GM12878 (cell line): ENCODE measurements around the gene MEGF11. TPM values are rescaled to one million over a fixed set of nuclear protein-coding genes. Genes with fewer than 3 reads are reported as not detected.

Source experiments
- ATAC-seq: fragments of 200-7000 bp; cut with Tn5 transposase; 3 replicates; pipeline ENCODE4 v1.9.1; 2020; ENCODE audit warnings: mild to moderate bottlenecking, moderate library complexity
- BruUV-seq: library from RNA; stranded (reverse); fragments of 400-500 nt; replicated peaks from 2 replicates; lab custom pipeline; 2021; lab: Mats Ljungman, UMichigan
- CTCF ChIA-PET: fragments of 300-600 bp; sonication (Branson Sonifier 250); formaldehyde crosslinking; extraction: SDS; loops from one replicate; lab custom pipeline; 2021; ENCODE audit warnings: inconsistent platforms; lab: Yijun Ruan, JAX
- POLR2A ChIA-PET: fragments of 350-600 bp; formaldehyde crosslinking; extraction: SDS; loops from one replicate; lab custom pipeline; 2021; ENCODE audit warnings: inconsistent platforms; lab: Charles Lee
- RAD21 ChIA-PET: fragments of 300-600 bp; sonication (Branson Sonifier 250); formaldehyde crosslinking; loops from one replicate; lab custom pipeline; 2023; ENCODE audit warnings: antibody characterized with exemption; ENCODE audit not compliant: unreplicated experiment; lab: Charles Lee
- SMC1A ChIA-PET: fragments of 300-600 bp; sonication (Branson Sonifier 250); formaldehyde crosslinking; loops from one replicate; lab custom pipeline; 2023; ENCODE audit not compliant: unreplicated experiment, uncharacterized antibody; lab: Charles Lee
- DNase-seq: peaks from one replicate; pipeline ENCODE4 v3.0.0-alpha.2; 2011; ENCODE audit warnings: low read depth, low spot score
- FAIRE-seq: peaks from 3 replicates; lab custom pipeline; 2011; peaks lifted over from hg19 to GRCh38; lab: Jason Lieb, UNC
- H2AFZ ChIP-seq: 2 replicates; pipeline ENCODE4 v1.6.0; 2011; ENCODE audit warnings: low read depth, low read length, control low read depth; ENCODE audit not compliant: control insufficient read depth
- H3K27ac ChIP-seq: 2 replicates; pipeline ENCODE4 v1.5.1; 2011; ENCODE audit warnings: control low read depth; ENCODE audit not compliant: control insufficient read depth, insufficient read depth
- H3K27me3 ChIP-seq, 2 experiments: replicated peaks in 1 of 2; 2 replicates each; pipeline versions ENCODE4 v1.6.0 to v1.6.1; 2011; ENCODE audit warnings: low read length in 1 of 2; ENCODE audit not compliant: control insufficient read depth in 2 of 2, insufficient read depth in 2 of 2
- H3K36me3 ChIP-seq, 2 experiments: 2 replicates each; pipeline ENCODE4 v1.5.1; 2011; ENCODE audit warnings: low read length in 1 of 2; ENCODE audit not compliant: control insufficient read depth in 2 of 2, insufficient read depth in 2 of 2
- H3K4me1 ChIP-seq: 2 replicates; pipeline ENCODE4 v1.6.1; 2011; ENCODE audit warnings: mild to moderate bottlenecking, low read length, moderate library complexity, mixed read lengths; ENCODE audit not compliant: control insufficient read depth, insufficient read depth
- H3K4me2 ChIP-seq: 2 replicates; pipeline ENCODE4 v1.6.0; 2011; ENCODE audit warnings: control low read depth; ENCODE audit not compliant: control insufficient read depth, insufficient read depth
- H3K4me3 ChIP-seq: fragments of 200-600 bp; sonication (generic); 2 replicates; pipeline ENCODE4 v1.5.1; 2016
- H3K79me2 ChIP-seq: 2 replicates; pipeline ENCODE4 v1.6.0; 2011; ENCODE audit warnings: low read length; ENCODE audit not compliant: control insufficient read depth, insufficient read depth
- H3K9ac ChIP-seq: 2 replicates; pipeline ENCODE4 v1.8.0; 2011; ENCODE audit warnings: low read length, control low read depth, mixed read lengths; ENCODE audit not compliant: control insufficient read depth, insufficient read depth
- H3K9me3 ChIP-seq: replicated peaks from 3 replicates; pipeline ENCODE4 v1.5.1; 2011; ENCODE audit warnings: mild to moderate bottlenecking, low read length; ENCODE audit not compliant: control insufficient read depth, insufficient read depth
- H4K20me1 ChIP-seq: 2 replicates; pipeline ENCODE4 v1.6.0; 2011; ENCODE audit not compliant: control insufficient read depth, insufficient read depth
- E4F1 ChIP-seq: fragments of 450-650 bp; IDR thresholded peaks from 2 replicates; pipeline ENCODE4 v1.6.1; 2018; ENCODE audit warnings: borderline replicate concordance, mild to moderate bottlenecking; ENCODE audit not compliant: partially characterized antibody
- FOXK2 ChIP-seq: fragments of 450-650 bp; IDR thresholded peaks from 2 replicates; pipeline ENCODE4 v1.6.1; 2017; ENCODE audit warnings: mild to moderate bottlenecking, moderate library complexity
- GABPA ChIP-seq: IDR thresholded peaks from 2 replicates; pipeline ENCODE4 v1.6.1; 2014; ENCODE audit warnings: antibody characterized with exemption, low read depth, mild to moderate bottlenecking, inconsistent platforms
- LARP7 ChIP-seq: fragments of 450-650 bp; IDR thresholded peaks from 2 replicates; pipeline ENCODE4 v1.6.1; 2017; ENCODE audit warnings: mild to moderate bottlenecking
- NFXL1 ChIP-seq: fragments of 450-650 bp; IDR thresholded peaks from 2 replicates; pipeline ENCODE4 v1.6.1; 2017; ENCODE audit warnings: antibody characterized with exemption, mild to moderate bottlenecking, borderline replicate concordance
- NFYB ChIP-seq: IDR thresholded peaks from 2 replicates; pipeline ENCODE4 v1.6.1; 2011; ENCODE audit warnings: low read depth, mild to moderate bottlenecking, low read length, improper control_type of control experiment, moderate library complexity; ENCODE audit not compliant: insufficient read depth
- PML ChIP-seq: IDR thresholded peaks from 2 replicates; pipeline ENCODE4 v1.6.1; 2012; ENCODE audit warnings: low read length, inconsistent platforms
- POU2F2 ChIP-seq: IDR thresholded peaks from 3 replicates; pipeline ENCODE4 v1.6.1; 2011; ENCODE audit warnings: low read depth, mild to moderate bottlenecking, low read length, borderline replicate concordance
- PRDM15 ChIP-seq: fragments of 450-650 bp; formaldehyde crosslinking; IDR thresholded peaks from 2 replicates; pipeline ENCODE4 v1.4.0; 2020; ENCODE audit warnings: mild to moderate bottlenecking, moderate library complexity
- RAD51 ChIP-seq: fragments of 450-650 bp; IDR thresholded peaks from 2 replicates; pipeline ENCODE4 v1.6.1; 2016; ENCODE audit warnings: moderate library complexity, mild to moderate bottlenecking, inconsistent platforms
- SREBF2 ChIP-seq: IDR thresholded peaks from 2 replicates; pipeline ENCODE4 v1.6.1; 2012; ENCODE audit warnings: mild to moderate bottlenecking, low read length
- TCF3 ChIP-seq: IDR thresholded peaks from 2 replicates; pipeline ENCODE4 v1.6.1; 2012; ENCODE audit warnings: low read depth, mild to moderate bottlenecking, low read length, borderline replicate concordance; ENCODE audit not compliant: insufficient read depth
- ZBTB33 ChIP-seq: fragments of 450-650 bp; IDR thresholded peaks from 2 replicates; pipeline ENCODE4 v1.6.1; 2017; ENCODE audit warnings: mild to moderate bottlenecking
- ZNF217 ChIP-seq: fragments of 450-650 bp; IDR thresholded peaks from 2 replicates; pipeline ENCODE4 v1.6.1; 2017; ENCODE audit warnings: antibody characterized with exemption, mild to moderate bottlenecking
- WGBS: methylation state at CpG from one replicate; pipeline ENCODE4 v1.1.6; 2016; ENCODE audit warnings: low lambda C conversion rate; ENCODE audit not compliant: insufficient replicate concordance, insufficient coverage; ENCODE audit errors: missing lambda C conversion rate; 5-methylcytosine and 5-hydroxymethylcytosine counted together
- in situ Hi-C: fragments of 300-500 bp; cut with MboI; formaldehyde crosslinking; loops from 9 replicates; pipeline ENCODE4 v1.14.3; 2018; ENCODE audit warnings: mixed read lengths
- intact Hi-C: fragments of 100-400 bp; cut with micrococcal nuclease; formaldehyde crosslinking; loops from one replicate; pipeline ENCODE4 v1.14.2; 2022; ENCODE audit not compliant: unreplicated experiment
- polyA plus RNA-seq, 11 experiments: library from polyadenylated mRNA; depleted of rRNA in 4 of 11; unstranded in 6 of 11; stranded (reverse) in 5 of 11; fragments of >200 nt; fragmentation: Nextera tagmentation in 4 of 11; fragmentation: Illumina TruSeq in 1 of 11; extraction: Ambion mirVana in 4 of 11; extraction: Trizol in 1 of 11; gene quantifications; 1 replicate in 1 of 11; 2 replicates in 10 of 11; pipeline versions ENCODE4 v1.2.1 to v1.2.3, GENCODE V29; 2011 to 2016; ENCODE audit warnings: inconsistent platforms in 2 of 11, missing spikeins in 2 of 11, low read depth in 1 of 11
- total RNA-seq, 4 experiments: library from RNA; depleted of rRNA in 3 of 4; stranded (reverse); fragments of >200 nt in 3 of 4; fragmentation: Illumina TruSeq in 1 of 4; extraction: Trizol in 1 of 4; gene quantifications; 2 replicates each; pipeline versions ENCODE4 v1.2.1 to v1.2.3, GENCODE V29; 2013 to 2021

MEGF11 gene
- total and polyA plus RNA-seq, 10 of the 15 experiments (the other 5 are each of a cell fraction or from before 2014, with no cell fraction given) = 0.03 to 1.7 (median 0.49) TPM

GRCh38 chr15:66001717-66002426 is 251.7 kb downstream of the MEGF11 start:
- no peak for DNase-seq
- H3K9ac ChIP-seq = no peak overlapping the region
- no peak overlapping the region for H3K4me2 ChIP-seq
- no peak for ATAC-seq
- CTCF ChIA-PET = interaction anchor here (1.0 kb wide), 1 partner anchor 84 kb away, joined by 4 read pairs; no protein-coding TSS in a partner anchor
- H3K9me3 ChIP-seq = no peaks in the 10 kb centered on the region
- TF ChIP-seq PML = no peak
- no peak for TF ChIP-seq GABPA
- no peak for TF ChIP-seq RAD51
- no peak for TF ChIP-seq ZNF217
- TF ChIP-seq E4F1 = no peak
- TF ChIP-seq POU2F2 = no peak
- no peak for TF ChIP-seq PRDM15 (CRISPR knock-in tag)
- no peak for TF ChIP-seq NFXL1
- TF ChIP-seq LARP7 = no peak
- TF ChIP-seq NFYB = no peak
- no peak for TF ChIP-seq TCF3
- no peak for TF ChIP-seq SREBF2
- no peak for TF ChIP-seq ZBTB33
- TF ChIP-seq FOXK2 = no peak
- TF ChIP-seq, all 136 proteins: peak for 0
- FAIRE-seq = no peak
- Histone ChIP-seq H3K4me1 (no peaks in the 10 kb centered on the region), H3K27ac (no peak overlapping the region), H3K27me3 (0 out of 4 replicates have a peak, but pooled peaks cover 0 to 1% of the 10 kb centered on the region in 2 experiments), H2AFZ (no peak overlapping the region), H3K79me2 (no peaks in the 10 kb centered on the region), H3K36me3 (no peaks in the 10 kb centered on the region), H3K4me3 (no peak overlapping the region), H4K20me1 (no peaks in the 10 kb centered on the region)
- POLR2A ChIA-PET = interaction anchor here (0.5 kb wide), 1 partner anchor 1322 kb away, joined by 3 read pairs; no protein-coding TSS in a partner anchor
- intact Hi-C loops (no loop called here), in situ Hi-C loops (no loop called here)
- SMC1A ChIA-PET = no interaction called here
- WGBS = 15% methylated on average over 8 of the region's 8 CpGs
- RAD21 ChIA-PET = no interaction called here
- no TSS peak for BruUV-seq
